Astrocyte of the spinal cord (primary cell): ENCODE data around the gene EHBP1L1.

Experiments
- DNase-seq: peaks from one replicate; pipeline ENCODE4 v3.0.0; 2011; ENCODE audit warnings: low read depth, low spot score
- H3K4me3 ChIP-seq: 2 replicates; pipeline ENCODE4 v1.5.1; 2011; ENCODE audit warnings: low read depth, mild to moderate bottlenecking, low read length, moderate library complexity
- CTCF ChIP-seq: IDR thresholded peaks from 2 replicates; pipeline ENCODE4 v1.5.1; 2012; ENCODE audit warnings: low read depth, mild to moderate bottlenecking, low read length, inconsistent platforms
- in situ Hi-C: cut with HindIII; loops from 2 replicates; pipeline ENCODE4 v1.10.0; 2017; ENCODE audit warnings: low sequenced_read_pairs

The EHBP1L1 gene

GRCh38 chr11:65610404-65610803, 34.6 kb downstream of the EHBP1L1 start:
- H3K4me3 ChIP-seq = no peak overlapping the region
- DNase-seq = no peak
- in situ Hi-C loops = no loop called here

GRCh38 chr11:65611028-65611757, 35.3 kb downstream of the EHBP1L1 start:
- in situ Hi-C loops = no loop called here
- peak overlapping the region; percentile 76 for H3K4me3 ChIP-seq
- TF ChIP-seq CTCF = no peak
- no peak for DNase-seq

More at GRCh38 chr11:65610404-65610803, 34.6 kb downstream of the EHBP1L1 start:
- no peak for TF ChIP-seq CTCF

- no peak for TF ChIP-seq CTCF
- peak overlapping the region; percentile 76 for H3K4me3 ChIP-seq
- peak; percentile 27 for DNase-seq
- in situ Hi-C loops = no loop called here
Observed at GRCh38 chr11:65611758-65612603, 36.1 kb downstream of the EHBP1L1 start.

GRCh38 chr11:65612691-65613090, 36.8 kb downstream of the EHBP1L1 start:
- no peak for TF ChIP-seq CTCF
- H3K4me3 ChIP-seq = peak overlapping the region; percentile 76
- DNase-seq = no peak
- in situ Hi-C loops = no loop called here

GRCh38 chr11:65613091-65613928, 37.5 kb downstream of the EHBP1L1 start:
- no peak for TF ChIP-seq CTCF
- peak overlapping the region; percentile 76 for H3K4me3 ChIP-seq
- no peak for DNase-seq
- in situ Hi-C loops = no loop called here

GRCh38 chr11:65615229-65615949, 39.5 kb downstream of the EHBP1L1 start, which contains the start of gene PCNX3:
TSS of gene PCNX3 (plus strand) at chr11:65615776. CDS start at chr11:65616312, 536 bp downstream.
- peak; percentile 100 for DNase-seq
- TF ChIP-seq CTCF = no peak
- in situ Hi-C loops = no loop called here
- H3K4me3 ChIP-seq = peak within 1 kb of the TSS; percentile 78
